DND-41 (cell line): ENCODE results near the gene C6orf62.
"Not testable (repeated sequence)": the region's sequence is repeated elsewhere in the genome, so short reads cannot be mapped to it uniquely, and the experiment has no call there.

Experiments used
- EZH2 ChIP-seq: IDR thresholded peaks from 3 replicates; pipeline ENCODE4 v1.6.1; 2012; ENCODE audit warnings: borderline replicate concordance, low read depth, mild to moderate bottlenecking, moderate library complexity, low read length, inconsistent platforms; ENCODE audit not compliant: severe bottlenecking
- TF ChIP-seq, protein P1 (sequence below): IDR thresholded peaks from 2 replicates; pipeline ENCODE4 v1.5.1; 2012; ENCODE audit warnings: borderline replicate concordance, low read length, moderate library complexity, mild to moderate bottlenecking; ENCODE audit not compliant: poor library complexity, severe bottlenecking; ENCODE audit errors: extremely low read depth

DNA sequence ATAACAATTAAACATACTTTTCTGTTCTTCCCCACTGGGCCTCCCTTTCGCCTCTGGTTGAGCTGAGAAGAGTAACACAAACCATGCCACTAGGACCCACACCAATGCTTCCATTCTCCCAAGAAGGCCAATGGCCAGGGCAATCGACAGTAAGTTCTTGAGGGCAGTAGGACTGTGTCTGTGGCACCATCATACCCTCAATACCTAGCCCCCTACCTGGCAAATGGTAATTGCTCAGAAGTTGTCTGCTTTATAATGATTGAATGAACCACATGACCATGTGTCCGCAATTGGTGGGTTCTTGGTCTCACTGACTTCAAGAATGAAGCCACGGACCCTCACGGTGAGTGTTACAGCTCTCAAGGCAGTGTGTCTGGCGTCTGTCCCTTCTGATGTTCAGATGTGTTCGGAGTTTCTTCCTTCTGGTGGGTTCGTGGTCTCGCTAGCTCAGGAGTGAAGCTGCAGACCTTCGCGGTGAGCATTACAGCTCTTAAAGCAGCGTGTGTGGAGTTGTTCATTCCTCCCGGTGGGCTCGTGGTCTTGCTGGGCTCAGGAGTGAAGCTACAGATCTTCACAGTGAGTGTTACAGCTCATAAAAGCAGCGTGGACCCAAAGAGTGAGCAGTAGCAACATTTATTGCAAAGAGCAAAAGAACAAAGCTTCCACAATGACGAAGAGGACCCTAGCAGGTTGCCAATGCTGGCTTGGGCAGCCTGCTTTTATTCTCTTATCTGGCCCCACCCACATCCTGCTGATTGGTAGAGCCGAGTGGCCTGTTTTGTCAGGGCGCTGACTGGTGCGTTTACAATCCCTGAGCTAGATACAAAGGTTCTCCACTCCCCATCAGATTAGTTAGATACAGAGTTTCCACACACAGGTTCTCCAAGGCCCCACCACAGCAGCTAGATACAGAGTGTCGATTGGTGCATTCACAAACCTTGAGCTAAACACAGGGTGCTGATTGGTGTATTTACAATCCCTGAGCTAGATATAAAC lies 46.2 kb upstream of the C6orf62 start:
- TF ChIP-seq, protein P1, sequence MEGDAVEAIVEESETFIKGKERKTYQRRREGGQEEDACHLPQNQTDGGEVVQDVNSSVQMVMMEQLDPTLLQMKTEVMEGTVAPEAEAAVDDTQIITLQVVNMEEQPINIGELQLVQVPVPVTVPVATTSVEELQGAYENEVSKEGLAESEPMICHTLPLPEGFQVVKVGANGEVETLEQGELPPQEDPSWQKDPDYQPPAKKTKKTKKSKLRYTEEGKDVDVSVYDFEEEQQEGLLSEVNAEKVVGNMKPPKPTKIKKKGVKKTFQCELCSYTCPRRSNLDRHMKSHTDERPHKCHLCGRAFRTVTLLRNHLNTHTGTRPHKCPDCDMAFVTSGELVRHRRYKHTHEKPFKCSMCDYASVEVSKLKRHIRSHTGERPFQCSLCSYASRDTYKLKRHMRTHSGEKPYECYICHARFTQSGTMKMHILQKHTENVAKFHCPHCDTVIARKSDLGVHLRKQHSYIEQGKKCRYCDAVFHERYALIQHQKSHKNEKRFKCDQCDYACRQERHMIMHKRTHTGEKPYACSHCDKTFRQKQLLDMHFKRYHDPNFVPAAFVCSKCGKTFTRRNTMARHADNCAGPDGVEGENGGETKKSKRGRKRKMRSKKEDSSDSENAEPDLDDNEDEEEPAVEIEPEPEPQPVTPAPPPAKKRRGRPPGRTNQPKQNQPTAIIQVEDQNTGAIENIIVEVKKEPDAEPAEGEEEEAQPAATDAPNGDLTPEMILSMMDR, result not testable (repeated sequence)
- not testable (repeated sequence) for TF ChIP-seq EZH2
